ENCODE measurements around the gene LUZP2.

Gene LUZP2

DNA sequence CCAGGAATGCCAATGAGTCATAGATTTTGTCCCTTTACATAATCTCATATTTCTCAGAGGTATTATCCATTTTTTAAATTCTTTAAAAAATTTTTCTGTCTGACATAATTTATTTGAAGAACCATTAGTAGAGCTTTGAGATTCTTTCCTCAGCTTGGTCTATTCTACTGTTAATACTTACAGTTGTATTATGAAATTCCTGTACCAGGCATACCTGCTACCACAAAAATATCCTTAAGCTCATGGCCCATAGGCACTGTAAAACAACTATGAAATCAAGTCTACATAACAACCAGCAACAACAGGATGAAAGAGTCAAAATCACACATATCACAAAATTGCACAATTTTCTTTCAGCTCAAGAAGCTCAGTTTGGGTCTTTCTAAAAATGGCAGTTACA lies 541.3 kb downstream of the LUZP2 start:
- Histone ChIP-seq H3K27ac (ENCODE audit: low read depth, low read length) (no peak overlapping the region), H3K27me3 (ENCODE audit: insufficient read depth, low read length) (no peaks in the 10 kb centered on the region), H3K4me1 (ENCODE audit: insufficient read depth, low read length) (no peaks in the 10 kb centered on the region), H3K4me3 (ENCODE audit: low read length) (no peak overlapping the region), H3K36me3 (ENCODE audit: insufficient read depth, low read length) (no peaks in the 10 kb centered on the region), H3K9me3 (ENCODE audit: insufficient read depth, low read depth, low read length) (no peaks in the 10 kb centered on the region), H3K9ac (ENCODE audit: low read depth, low read length) (no peak overlapping the region)

DNA sequence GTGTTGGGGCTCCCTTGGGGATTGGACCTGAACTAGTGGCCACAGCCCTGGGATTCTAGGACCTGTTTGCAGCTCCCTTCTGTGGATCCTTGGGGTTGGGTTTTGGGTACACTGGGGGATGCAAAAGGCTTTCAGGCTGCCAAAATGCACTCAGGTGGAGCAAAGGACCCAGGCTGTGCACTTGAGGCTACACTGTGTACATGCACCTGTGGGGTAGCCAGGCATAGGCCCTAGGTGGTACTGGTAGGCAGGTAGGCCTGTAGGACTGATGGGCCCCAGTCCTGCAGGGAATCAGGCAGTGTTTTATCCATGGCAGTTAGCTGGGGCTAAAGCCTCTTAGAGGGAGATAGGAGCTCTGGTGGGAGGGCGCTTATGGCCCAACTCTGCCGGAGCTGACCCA lies 542.3 kb downstream of the LUZP2 start:
- no peaks in the 10 kb centered on the region for H3K27me3 ChIP-seq (ENCODE audit: insufficient read depth, low read length)
- no peak overlapping the region for H3K4me3 ChIP-seq (ENCODE audit: low read length)
- H3K4me1 ChIP-seq (ENCODE audit: insufficient read depth, low read length) = no peaks in the 10 kb centered on the region
- H3K36me3 ChIP-seq (ENCODE audit: insufficient read depth, low read length) = no peaks in the 10 kb centered on the region
- H3K27ac ChIP-seq (ENCODE audit: low read depth, low read length) = no peak overlapping the region
- no peaks in the 10 kb centered on the region for H3K9me3 ChIP-seq (ENCODE audit: insufficient read depth, low read depth, low read length)
- 97% methylated on average over 2 of the region's 2 CpGs for WGBS
- H3K9ac ChIP-seq (ENCODE audit: low read depth, low read length) = no peak overlapping the region

DNA sequence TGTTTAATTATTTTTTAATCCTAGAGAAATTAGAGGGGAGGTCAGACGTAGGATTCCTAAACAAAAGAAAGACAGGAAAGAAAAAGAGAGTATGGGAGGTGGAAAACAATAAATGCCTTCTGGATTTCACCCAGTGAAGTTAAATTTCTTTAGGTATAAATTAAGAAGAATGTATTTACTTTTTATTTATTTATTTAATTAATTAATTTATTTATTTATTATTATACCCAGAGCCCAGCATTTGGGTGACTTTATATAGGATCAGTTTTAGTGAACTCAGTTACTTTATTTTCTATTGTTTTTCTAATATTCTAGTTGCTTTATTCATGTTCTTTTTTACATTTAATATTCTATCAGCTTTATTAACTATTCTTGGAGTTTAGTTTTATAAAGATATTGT lies 551.8 kb downstream of the LUZP2 start:
- Histone ChIP-seq H3K9me3 (ENCODE audit: insufficient read depth, low read depth, low read length) (no peaks in the 10 kb centered on the region), H3K4me3 (ENCODE audit: low read length) (no peak overlapping the region), H3K27ac (ENCODE audit: low read depth, low read length) (no peak overlapping the region), H3K27me3 (ENCODE audit: insufficient read depth, low read length) (no peaks in the 10 kb centered on the region), H3K9ac (ENCODE audit: low read depth, low read length) (no peak overlapping the region), H3K36me3 (ENCODE audit: insufficient read depth, low read length) (no peaks in the 10 kb centered on the region), H3K4me1 (ENCODE audit: insufficient read depth, low read length) (peaks cover 12% of the 10 kb centered on the region; the same call in 1 of the 2 replicates)
- WGBS = 100% methylated on average over 1 of the region's 1 CpG

DNA sequence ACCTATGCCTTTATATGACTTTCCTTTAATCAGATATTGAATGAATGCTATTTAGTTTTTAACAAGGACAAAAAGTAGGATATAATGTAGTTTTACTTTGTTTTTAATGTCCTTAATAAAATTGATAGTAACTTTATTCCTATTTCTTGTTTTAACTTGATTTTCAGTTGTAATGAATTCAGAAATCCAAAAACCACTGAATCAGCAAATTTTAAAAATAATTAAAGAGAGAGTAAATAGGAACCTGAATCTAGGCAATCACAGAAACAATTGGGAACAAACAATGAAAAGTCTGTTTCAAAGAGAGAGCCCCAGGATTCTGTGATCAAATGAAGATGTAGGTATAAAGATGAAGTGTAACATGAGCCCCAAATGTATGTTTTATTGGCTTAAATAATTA lies 556.0 kb downstream of the LUZP2 start:
- no peak overlapping the region for H3K27ac ChIP-seq (ENCODE audit: low read depth, low read length)
- no peak overlapping the region for H3K4me3 ChIP-seq (ENCODE audit: low read length)
- no peaks in the 10 kb centered on the region for H3K9me3 ChIP-seq (ENCODE audit: insufficient read depth, low read depth, low read length)
- no peaks in the 10 kb centered on the region for H3K27me3 ChIP-seq (ENCODE audit: insufficient read depth, low read length)
- H3K36me3 ChIP-seq (ENCODE audit: insufficient read depth, low read length) = no peaks in the 10 kb centered on the region
- H3K9ac ChIP-seq (ENCODE audit: low read depth, low read length) = no peak overlapping the region
- peaks cover 10% of the 10 kb centered on the region; the same call in 1 of the 2 replicates for H3K4me1 ChIP-seq (ENCODE audit: insufficient read depth, low read length)

DNA sequence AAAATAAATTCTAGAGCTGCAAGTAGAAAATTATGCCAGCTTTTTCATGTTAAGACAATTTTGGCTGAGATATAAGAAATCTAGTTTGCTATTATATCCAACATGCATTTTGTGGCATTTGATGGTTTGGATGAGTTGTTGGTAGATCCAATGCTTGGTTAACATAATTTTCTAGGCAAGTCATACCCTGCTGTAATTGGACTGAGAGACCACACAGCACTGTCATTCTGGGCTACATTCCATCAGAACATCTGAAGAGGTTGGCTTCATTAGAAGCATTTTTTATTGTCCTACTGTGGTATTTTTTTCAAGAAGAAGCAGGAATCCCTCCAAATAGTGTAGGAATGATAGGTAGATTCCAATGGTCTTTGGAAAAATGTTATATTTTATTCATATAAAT lies 561.0 kb downstream of the LUZP2 start:
- H3K9me3 ChIP-seq (ENCODE audit: insufficient read depth, low read depth, low read length) = no peaks in the 10 kb centered on the region
- no peak overlapping the region for H3K9ac ChIP-seq (ENCODE audit: low read depth, low read length)
- H3K4me1 ChIP-seq (ENCODE audit: insufficient read depth, low read length) = no peaks in the 10 kb centered on the region
- no peaks in the 10 kb centered on the region for H3K27me3 ChIP-seq (ENCODE audit: insufficient read depth, low read length)
- H3K4me3 ChIP-seq (ENCODE audit: low read length) = no peak overlapping the region
- H3K36me3 ChIP-seq (ENCODE audit: insufficient read depth, low read length) = no peaks in the 10 kb centered on the region
- H3K27ac ChIP-seq (ENCODE audit: low read depth, low read length) = no peak overlapping the region

DNA sequence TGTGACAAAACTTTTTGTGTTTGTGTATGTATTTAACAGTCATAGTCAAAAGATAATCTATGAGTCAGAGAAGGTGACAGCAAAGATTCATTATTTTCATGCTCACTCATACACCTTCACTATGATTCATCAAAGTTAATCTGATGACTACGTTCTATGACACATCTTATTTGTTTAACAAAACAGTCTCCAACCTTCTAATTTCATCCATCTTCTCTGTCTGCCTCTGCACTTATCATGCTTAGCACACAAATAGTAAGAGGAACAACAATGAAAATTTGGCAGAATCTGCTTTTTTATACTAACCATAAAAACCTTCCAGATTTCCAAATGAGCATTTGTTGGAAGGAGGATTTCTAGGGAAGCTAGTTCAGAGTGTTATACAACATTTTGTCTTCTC lies 568.9 kb downstream of the LUZP2 start:
- H3K4me3 ChIP-seq (ENCODE audit: low read length) = no peak overlapping the region
- 84% methylated on average over 1 of the region's 1 CpG for WGBS
- H3K9me3 ChIP-seq (ENCODE audit: insufficient read depth, low read depth, low read length) = no peaks in the 10 kb centered on the region
- H3K27ac ChIP-seq (ENCODE audit: low read depth, low read length) = no peak overlapping the region
- no peaks in the 10 kb centered on the region for H3K4me1 ChIP-seq (ENCODE audit: insufficient read depth, low read length)
- H3K36me3 ChIP-seq (ENCODE audit: insufficient read depth, low read length) = no peaks in the 10 kb centered on the region
- no peaks in the 10 kb centered on the region for H3K27me3 ChIP-seq (ENCODE audit: insufficient read depth, low read length)
- H3K9ac ChIP-seq (ENCODE audit: low read depth, low read length) = no peak overlapping the region

DNA sequence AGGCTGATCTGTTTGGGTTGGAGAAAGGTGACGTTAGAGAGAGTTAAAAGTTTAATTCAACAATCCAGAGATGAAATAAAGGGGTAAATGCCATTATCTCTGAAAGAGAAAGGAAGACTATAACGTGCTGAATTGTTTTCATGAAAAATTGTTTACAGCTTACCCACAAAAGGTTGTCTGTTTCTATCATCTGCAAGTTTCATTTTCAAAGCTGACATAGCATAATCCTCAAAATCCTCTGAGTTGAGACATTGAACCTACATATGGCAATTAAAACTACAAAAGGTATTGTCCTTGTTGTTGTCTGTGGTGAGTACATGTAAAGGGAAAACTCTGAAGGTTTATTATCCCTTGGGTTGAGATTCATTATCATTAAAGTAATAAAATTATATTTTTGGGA lies 569.9 kb downstream of the LUZP2 start:
- WGBS = 92% methylated on average over 1 of the region's 2 CpGs
- Histone ChIP-seq H3K9ac (ENCODE audit: low read depth, low read length) (no peak overlapping the region), H3K9me3 (ENCODE audit: insufficient read depth, low read depth, low read length) (no peaks in the 10 kb centered on the region), H3K27me3 (ENCODE audit: insufficient read depth, low read length) (no peaks in the 10 kb centered on the region), H3K4me3 (ENCODE audit: low read length) (no peak overlapping the region), H3K27ac (ENCODE audit: low read depth, low read length) (no peak overlapping the region), H3K36me3 (ENCODE audit: insufficient read depth, low read length) (no peaks in the 10 kb centered on the region), H3K4me1 (ENCODE audit: insufficient read depth, low read length) (no peaks in the 10 kb centered on the region)

DNA sequence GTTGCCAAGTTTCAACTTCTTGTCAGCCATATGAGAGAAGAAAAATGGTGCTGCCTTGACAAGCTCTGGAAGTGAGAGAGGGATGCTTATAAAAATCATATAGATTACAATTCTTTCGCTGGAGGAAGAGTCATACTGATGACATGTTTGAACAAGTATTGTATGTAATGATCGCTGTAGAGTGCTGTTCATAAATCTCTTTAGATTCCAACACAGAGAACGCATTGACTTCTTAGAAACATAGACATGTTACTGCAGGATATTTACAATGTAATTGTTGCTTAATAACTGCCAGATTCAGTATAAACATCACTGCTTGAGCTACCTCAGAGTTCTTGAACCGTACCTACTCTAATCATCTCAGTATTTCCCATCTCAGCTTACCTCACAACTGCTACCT lies 571.6 kb downstream of the LUZP2 start:
- H3K4me3 ChIP-seq (ENCODE audit: low read length) = no peak overlapping the region
- no peak overlapping the region for H3K9ac ChIP-seq (ENCODE audit: low read depth, low read length)
- over 99% methylated on average over 4 of the region's 4 CpGs for WGBS
- H3K9me3 ChIP-seq (ENCODE audit: insufficient read depth, low read depth, low read length) = no peaks in the 10 kb centered on the region
- no peaks in the 10 kb centered on the region for H3K4me1 ChIP-seq (ENCODE audit: insufficient read depth, low read length)
- H3K36me3 ChIP-seq (ENCODE audit: insufficient read depth, low read length) = no peaks in the 10 kb centered on the region
- no peaks in the 10 kb centered on the region for H3K27me3 ChIP-seq (ENCODE audit: insufficient read depth, low read length)
- no peak overlapping the region for H3K27ac ChIP-seq (ENCODE audit: low read depth, low read length)

DNA sequence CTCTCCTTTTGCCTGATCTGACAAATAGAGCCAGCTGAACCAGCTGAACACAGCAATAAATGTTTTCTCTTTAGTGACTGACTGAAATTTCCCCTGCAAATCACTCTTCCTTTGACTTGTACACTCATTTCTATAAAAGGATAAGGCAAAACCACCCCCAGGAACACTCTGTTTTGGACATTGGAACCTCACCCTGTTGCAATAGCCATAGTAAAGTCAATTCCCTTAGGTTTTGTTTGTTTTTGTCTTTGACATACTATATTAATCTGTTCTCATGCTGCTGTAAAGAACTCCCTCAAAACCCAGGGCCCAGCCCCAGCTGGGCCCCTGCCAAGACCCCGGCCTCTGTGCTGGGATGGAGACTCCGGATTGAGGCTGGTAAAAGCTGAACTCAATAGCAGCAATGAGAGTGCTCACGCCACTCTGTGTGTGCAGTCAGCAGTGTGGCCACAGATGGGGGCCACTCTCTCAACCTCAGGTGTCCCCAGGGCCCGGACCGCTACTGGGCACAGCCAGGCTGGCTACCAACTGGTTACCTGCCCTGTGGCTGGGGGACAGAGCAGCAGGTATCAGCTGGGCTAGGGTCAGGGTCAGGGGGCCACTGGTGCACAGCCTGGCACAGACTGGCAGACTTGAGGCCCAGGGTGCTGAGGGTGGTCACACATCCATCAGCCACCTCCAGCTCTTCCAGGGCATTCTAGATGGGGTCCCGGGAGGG lies 597.4 kb downstream of the LUZP2 start:
- no peak overlapping the region for H3K9ac ChIP-seq (ENCODE audit: low read depth, low read length)
- 95% methylated on average over 5 of the region's 6 CpGs for WGBS
- no peak overlapping the region for H3K27ac ChIP-seq (ENCODE audit: low read depth, low read length)
- no peaks in the 10 kb centered on the region for H3K27me3 ChIP-seq (ENCODE audit: insufficient read depth, low read length)
- no peak overlapping the region for H3K4me3 ChIP-seq (ENCODE audit: low read length)
- no peaks in the 10 kb centered on the region for H3K4me1 ChIP-seq (ENCODE audit: insufficient read depth, low read length)
- no peaks in the 10 kb centered on the region for H3K36me3 ChIP-seq (ENCODE audit: insufficient read depth, low read length)
- H3K9me3 ChIP-seq (ENCODE audit: insufficient read depth, low read depth, low read length) = no peaks in the 10 kb centered on the region

DNA sequence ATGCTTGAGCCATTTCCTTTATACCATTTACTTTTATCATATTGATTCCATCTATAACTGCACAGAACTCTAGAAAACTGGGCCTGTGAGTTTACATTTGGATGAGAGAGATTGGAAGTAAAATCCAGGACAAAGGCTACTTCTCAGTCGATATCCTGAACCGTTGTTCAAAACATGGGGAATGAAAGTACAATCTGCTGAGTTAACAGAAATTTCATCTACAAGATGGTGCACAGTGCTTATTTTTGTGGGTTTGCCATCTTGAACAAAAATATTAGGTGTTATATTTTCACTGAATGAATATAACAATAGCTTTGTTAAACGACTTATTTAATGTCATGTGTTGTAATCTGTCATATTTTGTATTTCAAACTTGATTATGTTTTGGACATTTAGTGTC lies 622.6 kb downstream of the LUZP2 start:
- no peak overlapping the region for H3K9ac ChIP-seq (ENCODE audit: low read depth, low read length)
- WGBS = 92% methylated on average over 3 of the region's 3 CpGs

More for the DNA sequence above, 622.6 kb downstream of the LUZP2 start:
- Histone ChIP-seq H3K27ac (ENCODE audit: low read depth, low read length) (no peak overlapping the region), H3K4me3 (ENCODE audit: low read length) (no peak overlapping the region), H3K9me3 (ENCODE audit: insufficient read depth, low read depth, low read length) (no peaks in the 10 kb centered on the region), H3K4me1 (ENCODE audit: insufficient read depth, low read length) (no peaks in the 10 kb centered on the region), H3K36me3 (ENCODE audit: insufficient read depth, low read length) (no peaks in the 10 kb centered on the region), H3K27me3 (ENCODE audit: insufficient read depth, low read length) (no peaks in the 10 kb centered on the region)
